ENCODE measurements around the gene TPP2.

TPP2 gene

GRCh38 chr13:102596147-102597028 is at the start of gene TPP2:
Gene TPP2, plus strand, starts transcription at chr13:102596986. Its CDS starts 53 bp downstream, at chr13:102597039.
- DNase-seq, result peak; percentile 98

DNA sequence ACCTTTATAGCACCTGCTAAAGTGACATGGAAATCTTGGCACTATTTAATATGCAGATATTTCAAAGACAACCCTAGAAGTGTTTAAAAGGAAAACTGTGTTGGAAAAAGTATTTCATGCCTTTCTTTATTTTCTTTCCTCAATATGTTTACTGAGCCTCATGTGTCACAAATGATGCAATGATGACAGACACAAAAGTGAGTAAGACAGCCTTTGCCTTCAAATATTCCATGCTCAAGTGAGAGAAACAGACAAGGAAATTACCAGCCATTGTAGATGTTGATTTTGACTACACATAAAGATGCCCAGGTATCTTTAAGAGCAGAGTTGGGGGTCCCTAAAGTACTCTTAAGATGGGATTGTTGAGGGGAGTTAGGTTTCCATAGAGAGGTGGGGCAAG is 48.0 kb upstream of the TPP2 start:
- no peak for DNase-seq

DNA sequence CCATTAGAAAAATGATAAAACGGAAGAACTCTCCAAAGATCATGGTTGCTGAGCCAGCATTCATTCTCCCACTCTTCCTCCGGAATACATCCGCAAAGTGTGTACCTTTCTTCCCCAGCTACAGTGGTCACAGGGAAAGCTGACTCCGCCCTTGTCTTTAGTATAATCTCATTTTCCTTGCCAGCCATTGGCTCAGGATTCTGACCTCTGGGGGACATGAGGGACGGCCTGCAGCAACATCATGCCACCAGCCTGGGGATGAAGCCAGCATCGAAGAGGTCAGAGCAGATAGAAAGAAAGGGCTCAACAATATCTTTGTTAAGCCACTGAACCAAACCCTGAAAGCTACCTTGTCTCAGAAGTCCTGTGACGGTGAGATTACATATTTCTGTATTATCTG is 46.3 kb upstream of the TPP2 start:
- DNase-seq, result no peak

GRCh38 chr13:102555914-102556553 is 40.8 kb upstream of the TPP2 start:
- peak; percentile 5 for DNase-seq

DNA sequence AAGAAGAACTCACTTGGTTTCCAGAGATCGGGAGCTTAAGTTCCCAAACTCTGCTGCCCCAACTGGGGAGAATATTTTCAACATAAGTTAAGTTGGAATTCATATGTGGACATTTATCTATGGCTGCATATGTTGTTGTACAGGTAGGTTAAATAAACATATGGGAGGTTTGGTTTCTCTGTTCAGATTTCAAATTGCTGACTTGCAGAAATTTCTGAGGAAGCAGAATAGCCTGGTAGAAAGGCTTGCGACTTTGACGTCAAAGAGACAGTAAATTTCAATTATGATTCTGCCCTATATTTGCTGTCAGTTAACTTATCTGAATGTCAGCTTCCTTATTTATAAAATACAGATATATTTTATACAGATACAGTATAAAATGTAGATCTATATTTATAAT is 40.0 kb upstream of the TPP2 start:
- no peak for DNase-seq

DNA sequence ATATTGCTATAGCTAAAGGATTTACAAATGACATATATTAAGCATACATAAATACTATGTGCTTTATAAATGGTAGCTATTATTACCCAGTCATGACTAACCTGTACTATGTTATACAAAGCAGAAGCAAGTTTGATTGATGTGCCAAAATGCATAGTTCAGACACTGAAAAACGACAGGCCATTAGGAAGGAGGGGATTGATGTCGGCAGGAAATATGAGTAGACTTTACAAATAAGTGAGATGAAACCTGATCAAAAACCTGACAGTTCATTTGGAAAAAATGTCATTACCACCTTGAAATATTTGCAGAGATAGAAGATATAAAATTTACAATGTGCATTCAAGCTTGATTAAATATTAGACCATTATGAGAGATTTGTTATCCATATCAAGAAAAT is 38.8 kb upstream of the TPP2 start:
- no peak for DNase-seq

- no peak for DNase-seq
Observed at GRCh38 chr13:102561933-102562332, 34.9 kb upstream of the TPP2 start.

DNA sequence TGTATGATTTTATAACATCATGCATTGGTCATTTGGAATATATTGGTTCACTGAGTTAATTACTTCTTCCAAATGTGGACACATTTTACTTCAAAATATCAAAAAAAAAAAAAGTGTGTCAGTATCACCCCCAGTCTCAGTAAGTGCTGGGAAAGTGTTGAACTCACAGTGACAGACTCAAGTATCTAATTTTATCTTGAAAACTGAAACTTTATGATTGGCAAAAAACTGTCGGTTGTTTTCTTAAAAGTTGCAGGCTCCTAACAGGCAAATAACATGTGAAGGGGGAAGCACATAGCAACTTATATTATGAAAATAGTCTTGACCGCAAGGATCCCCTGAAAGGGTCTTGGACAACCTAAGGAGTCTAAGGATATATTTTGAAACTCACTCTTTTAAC is 33.5 kb upstream of the TPP2 start:
- no peak for DNase-seq

- no peak for DNase-seq
Observed at GRCh38 chr13:102564564-102564963, 32.2 kb upstream of the TPP2 start.

- no peak for DNase-seq
Observed at GRCh38 chr13:102566513-102566912, 30.3 kb upstream of the TPP2 start.

GRCh38 chr13:102567857-102568256 is 28.9 kb upstream of the TPP2 start:
- DNase-seq, result no peak

DNA sequence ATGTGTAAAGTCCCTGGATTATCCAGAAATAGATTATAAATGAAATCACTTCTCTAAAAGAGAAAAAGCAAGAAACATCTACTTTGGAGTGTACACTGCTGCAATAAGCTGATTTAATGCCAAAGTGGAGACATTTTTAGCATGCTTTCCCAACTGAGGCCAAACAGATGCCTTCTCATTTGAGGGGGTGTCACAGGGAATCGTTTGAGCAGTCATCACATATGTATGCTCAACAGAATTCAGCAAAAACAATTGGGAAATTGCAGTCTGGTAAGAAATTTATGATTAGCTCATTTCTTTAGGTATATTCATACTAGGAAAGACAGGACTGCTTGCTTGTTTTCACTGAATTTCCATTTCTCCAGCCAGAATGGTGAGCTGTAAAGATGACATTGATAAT is 27.3 kb upstream of the TPP2 start:
- DNase-seq, result no peak

- no peak for DNase-seq
Observed at GRCh38 chr13:102571075-102571474, 25.7 kb upstream of the TPP2 start.

GRCh38 chr13:102572323-102572722 is 24.5 kb upstream of the TPP2 start:
- DNase-seq, result no peak

- DNase-seq, result peak; percentile 48
Observed at GRCh38 chr13:102580552-102581169, 16.1 kb upstream of the TPP2 start.

GRCh38 chr13:102582256-102582655 is 14.5 kb upstream of the TPP2 start:
- no peak for DNase-seq

GRCh38 chr13:102584434-102584833 is 12.4 kb upstream of the TPP2 start:
- DNase-seq, result no peak

DNA sequence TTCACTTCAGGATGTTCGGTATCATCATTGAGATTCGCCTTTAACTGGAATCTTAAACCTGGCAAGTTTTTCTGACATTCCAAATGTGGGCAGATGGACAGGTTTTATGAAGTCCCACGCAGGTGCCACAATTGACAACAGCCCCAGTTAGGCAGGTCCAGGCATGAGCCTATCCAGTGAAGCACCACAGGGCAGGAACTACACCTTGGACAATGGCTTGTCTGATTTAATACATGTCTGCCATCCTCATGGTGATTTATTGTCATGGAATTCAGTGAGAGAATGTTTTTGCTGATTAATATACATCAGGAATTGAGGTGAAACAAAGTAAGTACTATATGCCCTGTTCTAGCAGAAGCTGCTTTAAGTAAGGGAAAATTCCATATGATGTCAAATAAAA is 10.2 kb upstream of the TPP2 start:
- no peak for DNase-seq

GRCh38 chr13:102587916-102588315 is 8.9 kb upstream of the TPP2 start:
- no peak for DNase-seq

DNA sequence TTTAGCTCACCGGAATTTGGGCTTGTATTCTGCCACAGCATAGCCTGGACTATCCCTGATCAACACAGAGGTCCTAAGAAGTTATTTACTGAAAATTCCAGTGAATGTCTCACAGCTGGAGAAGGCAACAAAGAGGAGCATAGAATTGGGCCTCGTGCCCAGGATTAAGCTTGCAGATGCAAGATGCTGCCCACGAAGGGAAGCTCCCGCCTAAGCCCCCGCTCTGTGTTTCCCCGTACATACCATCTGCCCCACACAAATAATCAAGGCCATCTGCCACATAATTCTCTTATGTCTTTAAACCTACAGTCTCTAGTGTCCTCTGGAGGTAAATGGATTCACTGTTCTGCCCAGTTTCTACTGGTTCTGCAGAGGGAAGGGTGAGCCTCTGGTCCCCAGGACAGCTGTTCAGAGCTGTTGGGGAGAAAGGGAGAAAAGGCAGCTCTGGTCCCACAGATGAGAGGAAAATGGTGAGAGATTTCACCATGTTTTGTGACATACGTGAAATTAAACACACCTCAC is 7.4 kb upstream of the TPP2 start:
- DNase-seq, result no peak

- peak; percentile 87 for DNase-seq
Observed at GRCh38 chr13:102591988-102592781, 4.6 kb upstream of the TPP2 start.

GRCh38 chr13:102593466-102593865 is 3.3 kb upstream of the TPP2 start:
- DNase-seq, result no peak
